ENCODE results near the gene KCNK7. TPM values are rescaled to one million over a fixed set of nuclear protein-coding genes. Genes with fewer than 3 reads are reported as not detected.
A peak's percentile ranks its signal among the peaks of the same experiment; 100 is the strongest.

Gene KCNK7
- total RNA-seq, 4 donors from 2014 or later: 0.26 to 5.8 TPM; not detected in 2

- intact Hi-C loops (cut with DNase I; ENCODE audit: low total_unique reads): no loop called here
- Histone ChIP-seq H3K4me3 (peak overlapping the region; percentile 56 to 70), H3K27me3 (no peaks in the 10 kb centered on the region), H3K36me3 (no peaks in the 10 kb centered on the region), H3K9me3 (no peaks in the 10 kb centered on the region), H3K4me1 (peaks cover 0 to 32% of the 10 kb centered on the region in 2 donors), H3K27ac (peak overlapping the region; percentile 84 to 92)
- peak; percentile 43 to 44 for TF ChIP-seq POLR2A (IDR thresholded peaks at IDR 0.05)
- TF ChIP-seq CTCF (IDR thresholded peaks at IDR 0.05): no peak
- DNase-seq: peak; percentile 65 to 77
Observed at GRCh38 chr11:65576867-65577755, 18.5 kb downstream of the KCNK7 start.

- Histone ChIP-seq H3K4me3 (peak overlapping the region; percentile 56 to 70), H3K9me3 (no peaks in the 10 kb centered on the region), H3K4me1 (peaks cover 6 to 40% of the 10 kb centered on the region in 2 donors), H3K36me3 (no peaks in the 10 kb centered on the region), H3K27ac (peak overlapping the region; percentile 84 to 92), H3K27me3 (no peaks in the 10 kb centered on the region)
- TF ChIP-seq CTCF (IDR thresholded peaks at IDR 0.05) (no peak), POLR2A (IDR thresholded peaks at IDR 0.05) (no peak)
- intact Hi-C loops (cut with DNase I; ENCODE audit: low total_unique reads): no loop called here
- peak; percentile 56 to 61 for DNase-seq
Observed at GRCh38 chr11:65576232-65576866, 19.3 kb downstream of the KCNK7 start.

- no peaks in the 10 kb centered on the region for H3K36me3 ChIP-seq
- peaks cover 12 to 43% of the 10 kb centered on the region in 2 donors for H3K4me1 ChIP-seq
- H3K27ac ChIP-seq: peak within 1 kb of the TSS; percentile 84 to 92
- H3K9me3 ChIP-seq: no peaks in the 10 kb centered on the region
- peak; percentile 61 to 71 for DNase-seq
- no peaks in the 10 kb centered on the region for H3K27me3 ChIP-seq
- intact Hi-C loops (cut with DNase I; ENCODE audit: low total_unique reads): no loop called here
- H3K4me3 ChIP-seq: peak within 1 kb of the TSS; percentile 56 to 70
- TF ChIP-seq POLR2A (IDR thresholded peaks at IDR 0.05): peak in 1 of 2 donors; percentile 49
- no peak for TF ChIP-seq CTCF (IDR thresholded peaks at IDR 0.05)
Observed at GRCh38 chr11:65575568-65576231, 19.9 kb downstream of the KCNK7 start, which contains the start of gene EHBP1L1. TSS of gene EHBP1L1 (plus strand) at chr11:65576053. CDS start at chr11:65576303, 250 bp downstream.

- Histone ChIP-seq H3K27ac (peak overlapping the region; percentile 84 to 92), H3K27me3 (no peaks in the 10 kb centered on the region), H3K4me1 (peaks cover 12 to 43% of the 10 kb centered on the region in 2 donors), H3K9me3 (no peaks in the 10 kb centered on the region), H3K36me3 (no peaks in the 10 kb centered on the region), H3K4me3 (peak overlapping the region; percentile 56 to 70)
- DNase-seq: no peak
- TF ChIP-seq CTCF (IDR thresholded peaks at IDR 0.05): no peak
- no peak for TF ChIP-seq POLR2A (IDR thresholded peaks at IDR 0.05)
- intact Hi-C loops (cut with DNase I; ENCODE audit: low total_unique reads): no loop called here
Observed at GRCh38 chr11:65574811-65575567, 20.6 kb downstream of the KCNK7 start.

Data from uterus (tissue), 4 donors.